ENCODE measurements around the gene CCDC116.
"Not testable (repeated sequence)": the region's sequence is repeated elsewhere in the genome, so short reads cannot be mapped to it uniquely, and the experiment has no call there.

The CCDC116 gene

DNA sequence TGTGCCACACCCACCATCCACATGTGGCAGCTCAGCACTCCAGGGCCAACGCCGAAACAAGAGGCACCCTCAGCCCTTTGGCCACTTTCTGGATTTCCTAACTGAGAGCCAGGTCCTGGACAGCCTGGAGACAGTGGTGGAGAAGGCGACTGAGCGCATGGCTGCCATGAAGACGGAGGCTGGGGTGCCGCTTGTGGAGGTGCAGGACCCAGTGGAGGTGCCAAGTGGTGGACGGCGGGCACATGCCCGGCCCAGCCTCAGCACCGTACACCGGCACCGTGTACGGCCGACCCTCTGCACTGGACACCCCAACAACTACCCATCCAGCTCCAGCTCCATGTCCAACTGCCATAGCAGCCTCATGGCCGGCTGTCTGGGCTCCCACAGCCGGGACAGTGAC is 1.5 kb downstream of the CCDC116 start:
- no peak for DNase-seq

DNA sequence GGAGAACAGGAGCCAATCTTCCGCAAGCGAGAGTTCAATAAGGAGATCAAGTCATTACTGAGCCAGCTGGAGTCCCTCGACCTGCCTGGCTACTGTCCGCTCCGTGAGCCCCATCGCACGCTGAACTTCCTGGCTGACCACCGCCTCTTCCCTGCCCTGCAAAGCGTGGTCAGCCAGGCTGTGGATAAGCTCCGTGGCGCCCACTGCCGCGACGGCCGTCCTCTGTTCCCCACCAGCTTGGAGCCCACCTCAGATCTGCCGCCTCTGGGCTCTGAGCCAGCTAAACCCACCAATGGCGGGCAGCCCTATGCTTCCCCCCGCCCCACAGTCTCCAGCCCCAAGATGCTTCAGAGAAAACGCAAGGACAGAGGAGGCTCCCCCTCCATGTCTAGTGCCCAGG is 2.3 kb downstream of the CCDC116 start:
- DNase-seq, result no peak

DNA sequence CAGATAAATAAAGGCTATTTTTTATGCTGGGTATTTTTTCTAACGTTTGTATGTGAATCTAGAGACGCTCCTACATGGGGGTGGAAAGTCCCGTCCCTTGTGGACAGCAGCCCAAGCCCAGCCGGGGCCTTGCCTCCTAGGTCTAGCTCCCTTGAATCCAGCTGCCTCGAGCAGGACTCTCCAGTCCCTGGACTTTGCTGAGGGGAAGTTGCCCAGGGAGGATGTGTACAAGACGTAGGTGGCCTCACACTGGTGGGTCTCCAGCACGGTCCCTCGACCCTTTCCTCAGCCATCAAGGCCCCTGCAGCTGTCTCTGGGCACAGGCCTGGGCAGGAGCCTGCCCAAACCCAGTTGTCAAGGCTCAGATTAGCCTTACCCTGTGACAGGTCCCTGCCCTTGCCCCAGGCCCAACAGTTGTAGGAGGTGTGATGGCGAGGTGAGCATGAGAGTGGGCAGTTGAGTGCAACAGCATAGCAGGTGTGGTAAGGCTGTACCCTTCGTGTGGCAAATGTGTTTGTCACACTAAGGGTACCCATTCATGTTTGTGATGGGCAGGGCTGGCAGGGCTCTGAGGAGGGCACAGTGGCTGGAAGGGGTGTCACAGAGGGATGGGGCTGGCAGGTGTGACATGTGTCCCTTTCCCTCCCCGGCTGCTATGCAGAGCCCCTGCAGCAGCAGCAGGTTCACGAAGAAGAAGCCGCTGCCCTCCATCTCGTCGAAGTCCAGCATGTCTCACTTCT is 3.4 kb downstream of the CCDC116 start:
- no peak for DNase-seq

GRCh38 chr22:21636629-21637218 is 4.2 kb downstream of the CCDC116 start:
- DNase-seq, result no peak

GRCh38 chr22:21637450-21637849 is 4.9 kb downstream of the CCDC116 start:
- not testable (repeated sequence) for DNase-seq

DNA sequence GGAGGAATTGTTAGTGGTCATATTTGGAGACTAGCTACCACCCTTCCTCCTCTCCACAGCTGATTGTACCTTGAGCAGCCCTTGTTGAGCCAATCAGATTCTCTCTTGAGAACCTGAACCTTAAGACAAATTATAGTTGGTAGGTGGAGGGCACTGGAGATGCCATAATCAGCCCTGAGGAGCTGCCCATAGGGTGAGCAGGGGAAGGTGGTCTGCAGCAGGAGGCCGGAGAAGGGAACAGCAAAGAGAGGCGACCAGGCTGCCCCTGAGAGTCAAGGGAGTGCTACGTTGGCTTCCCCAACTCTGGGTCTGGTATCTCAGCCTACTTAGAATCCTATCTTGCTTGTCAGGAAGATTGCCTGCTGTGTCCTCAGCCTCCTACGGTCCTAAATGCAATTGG is 6.8 kb downstream of the CCDC116 start:
- no peak for DNase-seq

DNA sequence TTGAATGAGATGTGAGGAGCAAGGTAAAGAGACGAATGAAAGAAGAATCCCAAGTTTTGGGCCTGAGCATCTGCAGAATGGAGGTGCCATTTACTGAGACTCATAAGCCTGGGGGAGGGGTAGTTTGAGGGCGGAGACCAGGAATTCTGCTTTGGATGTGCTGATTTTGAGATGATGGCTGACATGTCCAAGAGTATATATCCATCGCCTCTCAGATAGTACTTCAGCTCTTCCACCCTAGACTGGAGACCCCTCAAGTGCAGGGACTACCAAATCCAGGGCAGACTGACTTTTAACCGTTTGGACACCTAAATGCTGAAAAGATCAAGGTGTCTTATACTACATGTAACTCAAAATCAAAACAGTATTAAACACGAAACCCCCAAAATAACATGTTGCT is 8.2 kb downstream of the CCDC116 start:
- DNase-seq, result no peak

- no peak for DNase-seq
These were observed 8.8 kb downstream of the CCDC116 start for GRCh38 chr22:21641417-21641788.

DNA sequence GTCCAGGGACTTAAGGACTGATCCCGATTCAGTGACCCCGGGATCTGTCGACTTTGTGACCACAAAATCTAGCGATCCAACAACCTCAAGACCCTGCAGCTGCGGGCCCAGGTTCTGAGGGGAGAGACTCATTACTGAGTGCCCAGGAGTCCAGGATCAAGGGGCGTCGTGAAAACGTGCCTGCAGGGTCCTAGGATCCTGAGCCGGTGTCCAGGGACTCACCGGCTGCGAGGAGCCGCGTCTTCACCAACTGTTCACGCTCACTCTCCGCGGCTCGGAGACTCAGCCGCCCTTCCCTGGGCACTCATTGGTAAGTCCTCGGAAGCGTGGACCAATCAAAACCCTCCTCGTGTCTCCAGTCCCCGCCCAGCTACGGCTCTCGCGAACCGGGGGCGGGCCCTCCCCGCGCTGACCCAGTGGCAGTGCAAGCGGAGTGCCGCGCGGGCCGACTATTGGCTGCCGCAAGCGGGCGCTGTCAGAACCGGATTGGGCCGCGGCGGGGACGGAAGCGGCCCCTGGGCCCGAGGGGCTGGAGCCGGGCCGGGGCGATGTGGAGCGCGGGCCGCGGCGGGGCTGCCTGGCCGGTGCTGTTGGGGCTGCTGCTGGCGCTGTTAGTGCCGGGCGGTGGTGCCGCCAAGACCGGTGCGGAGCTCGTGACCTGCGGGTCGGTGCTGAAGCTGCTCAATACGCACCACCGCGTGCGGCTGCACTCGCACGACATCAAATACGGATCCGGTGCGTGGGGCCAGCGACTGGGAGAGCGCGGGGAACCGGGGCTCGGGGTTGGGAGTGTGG is 9.4 kb downstream of the CCDC116 start, which contains the start of gene SDF2L1:
Gene SDF2L1 (plus strand): TSS at position 514 of the 795 bp plus-strand sequence. CDS start 35 bp downstream, at position 549.
- DNase-seq, result peak; percentile 99

GRCh38 chr22:21642584-21643448 is 10.3 kb downstream of the CCDC116 start:
- peak; percentile 57 for DNase-seq

- no peak for DNase-seq
These were observed 11.2 kb downstream of the CCDC116 start for GRCh38 chr22:21643533-21644357.

GRCh38 chr22:21645513-21645912 is 13.0 kb downstream of the CCDC116 start:
- DNase-seq, result not testable (repeated sequence)

GRCh38 chr22:21646608-21647590 is 14.3 kb downstream of the CCDC116 start:
- peak; percentile 81 for DNase-seq

DNA sequence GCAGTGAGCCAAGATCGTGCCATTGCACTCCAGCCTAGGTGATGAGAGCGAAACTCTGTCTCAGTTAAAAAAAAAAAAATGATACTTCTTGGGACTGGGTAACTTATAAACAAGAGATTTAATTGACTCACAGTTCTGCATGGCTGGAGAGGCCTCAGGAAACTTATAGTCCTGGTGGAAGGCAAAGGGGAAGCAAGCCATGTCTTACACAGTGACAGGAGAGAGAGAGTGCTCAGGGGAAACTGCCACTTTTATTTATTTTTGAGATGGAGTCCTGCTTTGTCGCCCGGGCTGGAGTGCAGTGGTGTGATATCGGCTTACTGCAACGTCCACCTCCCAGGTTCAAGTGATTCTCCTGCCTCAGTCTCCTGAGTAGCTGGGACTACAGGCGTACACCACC is 17.7 kb downstream of the CCDC116 start:
- no peak for DNase-seq

DNA sequence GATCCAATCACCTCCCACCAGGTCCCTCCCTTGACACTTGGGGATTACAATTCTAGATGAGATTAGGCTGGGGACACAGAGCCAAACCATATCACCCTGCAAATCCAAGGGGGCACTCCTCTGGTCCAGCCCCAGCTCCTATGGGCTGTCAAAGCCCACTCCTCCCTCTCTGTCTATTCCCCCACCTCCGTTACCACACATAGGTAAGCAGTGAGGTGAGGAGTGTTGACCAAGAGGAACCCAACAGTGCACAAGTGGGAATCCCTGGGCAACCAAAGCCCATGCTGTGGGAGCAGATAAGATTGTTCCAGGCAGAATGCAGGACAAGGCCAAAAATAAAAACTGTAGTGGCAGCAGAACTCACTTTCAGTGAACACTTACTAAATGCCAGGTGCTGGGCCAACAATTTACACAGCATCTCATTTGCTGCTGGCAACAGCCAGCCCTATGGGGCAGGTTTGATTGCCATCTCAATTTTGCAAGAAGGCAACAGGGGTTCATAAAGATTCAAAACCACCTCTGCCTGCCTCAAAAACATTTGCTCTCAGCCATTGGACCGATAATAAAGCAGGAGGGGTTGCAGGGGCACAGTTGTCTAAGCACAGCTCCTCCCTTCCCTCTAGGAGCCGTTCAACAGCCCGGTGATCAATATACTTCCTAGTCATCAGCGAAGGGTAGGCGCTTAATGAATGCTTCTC is 18.4 kb downstream of the CCDC116 start:
- DNase-seq, result no peak

DNA sequence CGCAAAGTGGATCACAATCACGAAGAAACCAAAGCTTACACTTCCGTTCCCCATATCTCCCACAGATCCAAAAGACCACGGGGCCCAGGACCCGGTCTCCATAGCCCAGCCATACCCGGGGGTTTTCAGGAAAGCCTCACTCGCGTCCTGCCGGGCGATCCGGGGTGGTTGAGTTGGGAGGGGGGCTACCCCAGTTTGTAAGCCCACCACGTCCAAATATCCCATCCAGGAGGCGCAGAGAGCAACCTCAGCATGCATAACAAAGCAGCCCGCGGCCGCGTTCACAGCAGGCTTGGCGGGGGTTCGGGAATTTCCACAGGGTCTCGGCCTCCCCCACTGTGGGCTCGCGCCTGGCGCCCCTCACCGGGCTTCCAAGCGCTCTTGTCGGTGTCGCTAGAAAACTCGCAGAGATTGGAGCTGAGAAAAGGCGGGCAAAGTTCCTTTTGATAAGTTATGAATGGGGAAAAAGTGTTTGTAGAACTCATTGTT is 19.0 kb downstream of the CCDC116 start:
- DNase-seq, result no peak

GRCh38 chr22:21652010-21652546 is 19.5 kb downstream of the CCDC116 start:
- DNase-seq, result peak; percentile 81

DNA sequence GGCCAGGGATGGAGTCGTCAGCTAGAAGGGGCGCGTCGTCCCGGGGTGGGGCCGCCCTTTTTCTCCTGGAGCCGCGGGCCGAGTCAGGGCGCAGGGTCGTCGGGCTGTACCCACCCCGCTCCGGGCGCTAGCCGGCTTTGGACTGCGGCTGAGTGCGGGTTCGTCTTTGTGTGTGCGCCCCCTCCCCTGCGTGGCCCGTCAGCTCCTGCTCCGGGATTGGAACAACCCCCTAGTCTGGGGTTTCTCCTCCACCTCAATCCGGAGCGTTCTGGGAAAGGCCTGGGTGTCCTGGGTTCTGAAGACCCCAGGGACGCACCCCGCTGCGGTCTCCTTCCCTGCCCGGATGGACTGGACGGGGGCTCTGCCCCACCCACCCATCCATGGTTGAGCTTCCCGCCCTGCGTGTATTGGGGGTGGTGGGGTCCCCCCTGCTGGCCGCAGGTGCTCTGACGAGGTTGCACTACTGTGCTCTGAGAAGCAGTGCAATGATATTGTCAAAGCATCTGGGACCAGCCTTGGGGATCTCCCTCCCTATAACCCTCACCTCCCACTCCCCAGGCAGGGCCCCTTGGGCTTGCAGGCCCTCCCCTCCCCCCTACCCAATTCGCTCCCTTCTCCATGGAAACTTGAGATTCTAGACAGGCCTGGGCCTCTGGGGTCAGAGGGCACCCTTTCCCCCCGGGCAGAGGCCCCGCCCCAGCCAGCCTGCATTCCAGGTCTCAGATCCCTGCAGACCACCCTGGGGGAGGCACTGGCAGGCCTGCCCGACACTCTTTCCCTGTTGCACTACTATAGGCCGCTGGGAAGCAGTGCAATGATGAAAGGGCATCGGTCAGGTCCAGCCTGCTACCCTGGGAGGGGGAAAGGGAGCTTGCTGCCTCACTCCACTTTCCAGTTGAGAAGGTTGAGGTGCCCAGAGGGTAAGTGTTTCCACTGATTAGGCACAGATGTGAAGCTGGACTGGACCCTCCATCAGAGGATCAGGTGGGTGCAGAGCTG is 20.3 kb downstream of the CCDC116 start:
- DNase-seq, result no peak
